HFF-Myc (cell line): ENCODE results near the gene HABP4.

ENCODE experiments used
- DNase-seq: peaks from one replicate; pipeline ENCODE4 v3.0.0-alpha.2; 2011; ENCODE audit warnings: low read depth; ENCODE audit errors: extremely low read depth
- H3K4me3 ChIP-seq: replicated peaks from 2 replicates; pipeline ENCODE4 v1.5.1; 2011; ENCODE audit warnings: low read depth, mild to moderate bottlenecking, control low read depth, low read length
- CTCF ChIP-seq: IDR thresholded peaks from 2 replicates; pipeline ENCODE4 v1.5.1; 2012; ENCODE audit warnings: mild to moderate bottlenecking, low read depth, low read length, control low read depth; ENCODE audit errors: missing control alignments

Gene HABP4

GRCh38 chr9:96449845-96450612, at the start of gene HABP4:
TSS of gene HABP4 (plus strand) at chr9:96450169. CDS start at chr9:96450280, 111 bp downstream.
- no peak for TF ChIP-seq CTCF
- peak; percentile 65 for DNase-seq
- H3K4me3 ChIP-seq, result peak within 1 kb of the TSS; percentile 66

- DNase-seq, result no peak
- no peak overlapping the region for H3K4me3 ChIP-seq
- TF ChIP-seq CTCF, result no peak
Measured at GRCh38 chr9:96408409-96409280, 41.3 kb upstream of the HABP4 start.

GRCh38 chr9:96411129-96411838, 38.7 kb upstream of the HABP4 start:
- TF ChIP-seq CTCF, result no peak
- no peak overlapping the region for H3K4me3 ChIP-seq
- DNase-seq, result no peak

- no peak for DNase-seq
- no peak for TF ChIP-seq CTCF
- H3K4me3 ChIP-seq, result no peak overlapping the region
Measured at GRCh38 chr9:96412174-96412913, 37.6 kb upstream of the HABP4 start.

GRCh38 chr9:96413302-96414221, 36.4 kb upstream of the HABP4 start:
- no peak overlapping the region for H3K4me3 ChIP-seq
- TF ChIP-seq CTCF, result no peak
- no peak for DNase-seq
